Activated CD8-positive, alpha-beta T cell treated with anti-CD3 and anti-CD28 coated beads, Interleukin-2, amount 10 ng/mL, durations not matched to agents 7 days and 5 days (primary cell): ENCODE measurements around the gene NUDCD2. TPM values are rescaled to one million over a fixed set of nuclear protein-coding genes. Genes with fewer than 3 reads are reported as not detected.

ENCODE experiments used
- ATAC-seq: fragments of 150-1000 bp; cut with Tn5 transposase; one replicate; pipeline ENCODE4 v1.10.0; 2021; ENCODE audit warnings: moderate library complexity
- CTCF ChIA-PET: fragments of 350-600 bp; sonication (Branson Sonifier 250); formaldehyde crosslinking; loops from one replicate; lab custom pipeline; 2021; ENCODE audit warnings: antibody characterized with exemption; lab: Charles Lee
- POLR2A ChIA-PET: fragments of 350-600 bp; sonication (Branson Sonifier 250); formaldehyde crosslinking; loops from one replicate; lab custom pipeline; 2021; ENCODE audit warnings: antibody characterized with exemption; lab: Charles Lee
- DNase-seq: peaks from one replicate; pipeline ENCODE4 v3.0.0-alpha.2; 2020
- H3K27ac Mint-ChIP-seq: one replicate; pipeline ENCODE4 v1.8.0; 2021; ENCODE audit warnings: mild to moderate bottlenecking, mixed read lengths
- H3K27me3 Mint-ChIP-seq: one replicate; pipeline ENCODE4 v1.8.0; 2021; ENCODE audit warnings: low read depth, mixed read lengths
- H3K36me3 Mint-ChIP-seq: one replicate; pipeline ENCODE4 v1.8.0; 2021; ENCODE audit warnings: low read depth, mixed read lengths
- H3K4me1 Mint-ChIP-seq: one replicate; pipeline ENCODE4 v1.8.0; 2021; ENCODE audit warnings: low read depth, mixed read lengths
- H3K4me3 Mint-ChIP-seq: one replicate; pipeline ENCODE4 v1.8.0; 2021; ENCODE audit warnings: mild to moderate bottlenecking, mixed read lengths
- H3K9me3 Mint-ChIP-seq: one replicate; pipeline ENCODE4 v1.8.0; 2022; ENCODE audit warnings: mixed read lengths; ENCODE audit not compliant: insufficient read depth
- total RNA-seq, 2 experiments: library from RNA; stranded (reverse); gene quantifications; one replicate each; pipeline ENCODE4 v1.2.3, GENCODE V29; 2021

Gene NUDCD2
- total RNA-seq = 10 to 100 TPM; 37.3 to 43.4 TPM

- Mint-ChIP-seq H3K9me3 (no peaks in the 10 kb centered on the region), H3K4me1 (peaks cover 45% of the 10 kb centered on the region), H3K4me3 (peak within 1 kb of the TSS; percentile 96), H3K36me3 (peaks cover 53% of the 10 kb centered on the region), H3K27me3 (no peaks in the 10 kb centered on the region), H3K27ac (peak within 1 kb of the TSS; percentile 100)
- DNase-seq = peak; percentile 97
- ChIA-PET POLR2A (interaction anchor here (0.6 to 7.9 kb wide), 14 partner anchors 8 to 56 kb away, joined by 3 to 185 read pairs (median 15); partner anchors contain the start of genes CCNG1 and MAT2B), CTCF (interaction anchor here (0.8 to 4.4 kb wide), 13 partner anchors 8 to 52 kb away, joined by 3 to 25 read pairs (median 6); partner anchors contain the start of genes CCNG1 and MAT2B)
- peak; percentile 89 for ATAC-seq
Measured at GRCh38 chr5:163459819-163460561, at the start of gene NUDCD2. TSS of gene NUDCD2 (minus strand) at chr5:163460102. CDS start at chr5:163460050, 52 bp downstream.

- peak overlapping the region; percentile 96 for H3K4me3 Mint-ChIP-seq
- H3K27ac Mint-ChIP-seq = peak overlapping the region; percentile 79
- ChIA-PET POLR2A (interaction anchor here (9.9 kb wide), 1 partner anchor 50 kb away, joined by 185 read pairs; the partner anchor contains the start of genes HMMR and NUDCD2), CTCF (interaction anchor here (1.4 to 2.9 kb wide), 3 partner anchors 9 to 49 kb away, joined by 3 to 16 read pairs (median 5); partner anchors contain the start of genes HMMR and NUDCD2)
- no peak for ATAC-seq
- peaks cover 49% of the 10 kb centered on the region for H3K36me3 Mint-ChIP-seq
- no peaks in the 10 kb centered on the region for H3K27me3 Mint-ChIP-seq
- no peak for DNase-seq
- H3K9me3 Mint-ChIP-seq = no peaks in the 10 kb centered on the region
- peaks cover 40% of the 10 kb centered on the region for H3K4me1 Mint-ChIP-seq
Measured at GRCh38 chr5:163509291-163509951, 49.5 kb upstream of the NUDCD2 start.

- no peak for ATAC-seq
- POLR2A ChIA-PET = interaction anchor here (1.0 to 9.9 kb wide), 2 partner anchors 49 to 71 kb away, joined by 5 to 185 read pairs; partner anchors contain the start of genes HMMR and NUDCD2
- Mint-ChIP-seq H3K36me3 (peaks cover 45% of the 10 kb centered on the region), H3K4me1 (peaks cover 40% of the 10 kb centered on the region), H3K9me3 (no peaks in the 10 kb centered on the region), H3K27ac (peak overlapping the region; percentile 79), H3K27me3 (no peaks in the 10 kb centered on the region), H3K4me3 (peak overlapping the region; percentile 96)
- CTCF ChIA-PET = interaction anchor here (1.0 to 2.9 kb wide), 6 partner anchors 10 to 100 kb away, joined by 3 to 16 read pairs (median 4); partner anchors contain the start of genes HMMR and NUDCD2
- no peak for DNase-seq
Measured at GRCh38 chr5:163508753-163509152, 48.9 kb upstream of the NUDCD2 start.

GRCh38 chr5:163506726-163507125, 46.8 kb upstream of the NUDCD2 start:
- DNase-seq = no peak
- peak overlapping the region; percentile 97 for H3K27ac Mint-ChIP-seq
- ChIA-PET POLR2A (interaction anchor here (0.9 to 9.9 kb wide), 2 partner anchors 47 to 68 kb away, joined by 5 to 185 read pairs; partner anchors contain the start of genes HMMR and NUDCD2), CTCF (interaction anchor here (1.1 kb wide), 2 partner anchors 17 to 47 kb away, joined by 7 to 9 read pairs; partner anchors contain the start of genes HMMR and NUDCD2)
- H3K4me1 Mint-ChIP-seq = peaks cover 47% of the 10 kb centered on the region
- peak overlapping the region; percentile 96 for H3K4me3 Mint-ChIP-seq
- no peak for ATAC-seq
- H3K36me3 Mint-ChIP-seq = peaks cover 30% of the 10 kb centered on the region
- H3K9me3 Mint-ChIP-seq = no peaks in the 10 kb centered on the region
- H3K27me3 Mint-ChIP-seq = no peaks in the 10 kb centered on the region

GRCh38 chr5:163506095-163506457, 46.2 kb upstream of the NUDCD2 start:
- peak overlapping the region; percentile 96 for H3K4me3 Mint-ChIP-seq
- CTCF ChIA-PET = interaction anchor here (1.1 to 4.1 kb wide), 8 partner anchors 10 to 52 kb away, joined by 3 to 25 read pairs (median 6); partner anchors contain the start of genes HMMR and NUDCD2

GRCh38 chr5:163505368-163506094, 45.6 kb upstream of the NUDCD2 start, which contains the start of gene MAT2B:
TSS of gene MAT2B (plus strand) at chr5:163505619. CDS start at chr5:163505687, 68 bp downstream.
- POLR2A ChIA-PET = interaction anchor here (0.6 to 9.9 kb wide), 10 partner anchors 11 to 104 kb away, joined by 3 to 185 read pairs (median 4); partner anchors contain the start of genes HMMR and NUDCD2

More at GRCh38 chr5:163506095-163506457, 46.2 kb upstream of the NUDCD2 start:
- POLR2A ChIA-PET = interaction anchor here (0.6 to 9.9 kb wide), 9 partner anchors 12 to 67 kb away, joined by 3 to 185 read pairs (median 4); partner anchors contain the start of genes HMMR and NUDCD2
- Mint-ChIP-seq H3K9me3 (no peaks in the 10 kb centered on the region), H3K36me3 (peaks cover 28% of the 10 kb centered on the region), H3K27me3 (no peaks in the 10 kb centered on the region), H3K27ac (peak overlapping the region; percentile 97), H3K4me1 (peaks cover 45% of the 10 kb centered on the region)
- DNase-seq = peak; percentile 29
- ATAC-seq = peak; percentile 13

GRCh38 chr5:163505049-163505367, 45.1 kb upstream of the NUDCD2 start:
- ATAC-seq = peak; percentile 2
- H3K9me3 Mint-ChIP-seq = no peaks in the 10 kb centered on the region
- no peak for DNase-seq
- peak overlapping the region; percentile 97 for H3K27ac Mint-ChIP-seq
- peak overlapping the region; percentile 96 for H3K4me3 Mint-ChIP-seq
- H3K4me1 Mint-ChIP-seq = peaks cover 37% of the 10 kb centered on the region
- ChIA-PET CTCF (interaction anchor here (1.1 to 4.1 kb wide), 6 partner anchors 9 to 51 kb away, joined by 3 to 25 read pairs (median 4); partner anchors contain the start of genes HMMR and NUDCD2), POLR2A (interaction anchor here (0.7 to 9.9 kb wide), 8 partner anchors 15 to 104 kb away, joined by 3 to 185 read pairs (median 4); partner anchors contain the start of genes HMMR and NUDCD2)
- peaks cover 25% of the 10 kb centered on the region for H3K36me3 Mint-ChIP-seq
- H3K27me3 Mint-ChIP-seq = no peaks in the 10 kb centered on the region

More at GRCh38 chr5:163505368-163506094, 45.6 kb upstream of the NUDCD2 start, which contains the start of gene MAT2B:
- H3K4me3 Mint-ChIP-seq = peak within 1 kb of the TSS; percentile 96
- H3K9me3 Mint-ChIP-seq = no peaks in the 10 kb centered on the region
- DNase-seq = peak; percentile 96
- H3K27ac Mint-ChIP-seq = peak within 1 kb of the TSS; percentile 97
- H3K27me3 Mint-ChIP-seq = no peaks in the 10 kb centered on the region
- CTCF ChIA-PET = interaction anchor here (1.1 to 4.1 kb wide), 6 partner anchors 9 to 51 kb away, joined by 3 to 25 read pairs (median 4); partner anchors contain the start of genes HMMR and NUDCD2
- peaks cover 40% of the 10 kb centered on the region for H3K4me1 Mint-ChIP-seq
- H3K36me3 Mint-ChIP-seq = peaks cover 25% of the 10 kb centered on the region
- ATAC-seq = peak; percentile 93

- H3K36me3 Mint-ChIP-seq = peaks cover 21% of the 10 kb centered on the region
- ATAC-seq = no peak
- peak overlapping the region; percentile 97 for H3K27ac Mint-ChIP-seq
- DNase-seq = peak; percentile 53
- no peaks in the 10 kb centered on the region for H3K27me3 Mint-ChIP-seq
- ChIA-PET CTCF (interaction anchor here (1.4 to 4.1 kb wide), 5 partner anchors 14 to 50 kb away, joined by 3 to 25 read pairs (median 4); partner anchors contain the start of genes HMMR and NUDCD2), POLR2A (interaction anchor here (1.2 to 9.9 kb wide), 4 partner anchors 14 to 50 kb away, joined by 4 to 185 read pairs (median 6); partner anchors contain the start of genes HMMR and NUDCD2)
- no peaks in the 10 kb centered on the region for H3K9me3 Mint-ChIP-seq
- H3K4me1 Mint-ChIP-seq = peaks cover 31% of the 10 kb centered on the region
- H3K4me3 Mint-ChIP-seq = peak overlapping the region; percentile 96
Measured at GRCh38 chr5:163504079-163504931, 44.4 kb upstream of the NUDCD2 start.

- peaks cover 23% of the 10 kb centered on the region for H3K4me1 Mint-ChIP-seq
- H3K9me3 Mint-ChIP-seq = no peaks in the 10 kb centered on the region
- H3K27ac Mint-ChIP-seq = peak overlapping the region; percentile 97
- peaks cover 15% of the 10 kb centered on the region for H3K36me3 Mint-ChIP-seq
- ATAC-seq (no peak), DNase-seq (peak; percentile 50)
- POLR2A ChIA-PET = interaction anchor here (1.0 to 9.9 kb wide), 2 partner anchors 11 to 43 kb away, joined by 3 to 185 read pairs; partner anchors contain the start of genes HMMR and NUDCD2
- H3K4me3 Mint-ChIP-seq = peak overlapping the region; percentile 96
- CTCF ChIA-PET = interaction anchor here (1.4 to 4.1 kb wide), 4 partner anchors 15 to 61 kb away, joined by 3 to 25 read pairs (median 5); partner anchors contain the start of genes HMMR and NUDCD2
- H3K27me3 Mint-ChIP-seq = no peaks in the 10 kb centered on the region
Measured at GRCh38 chr5:163503106-163504078, 43.5 kb upstream of the NUDCD2 start.
